HG03460 (cell line): ENCODE results near the gene FOXA1.

Experiments used
- ATAC-seq: cut with Tn5 transposase; IDR thresholded peaks from one replicate; pipeline ENCODE4 v1.9.1; 2021; ENCODE audit not compliant: unreplicated experiment

The FOXA1 gene

GRCh38 chr14:37590428-37591139 is 4.5 kb downstream of the FOXA1 start:
- ATAC-seq = no peak

- no peak for ATAC-seq
Measured at GRCh38 chr14:37589715-37590427, 5.2 kb downstream of the FOXA1 start.

GRCh38 chr14:37588956-37589714 is 5.9 kb downstream of the FOXA1 start:
- ATAC-seq = no peak

GRCh38 chr14:37588667-37588955 is 6.4 kb downstream of the FOXA1 start:
- ATAC-seq = no peak

- no peak for ATAC-seq
Measured at GRCh38 chr14:37587881-37588666, 7.0 kb downstream of the FOXA1 start.

- ATAC-seq = no peak
Measured at GRCh38 chr14:37587131-37587803, 7.8 kb downstream of the FOXA1 start.

- ATAC-seq = no peak
Measured at GRCh38 chr14:37586797-37587130, 8.3 kb downstream of the FOXA1 start.

GRCh38 chr14:37585971-37586796 is 8.9 kb downstream of the FOXA1 start:
- no peak for ATAC-seq

- ATAC-seq = no peak
Measured at GRCh38 chr14:37585101-37585511, 9.9 kb downstream of the FOXA1 start.

GRCh38 chr14:37584211-37585100 is 10.6 kb downstream of the FOXA1 start:
- no peak for ATAC-seq

- no peak for ATAC-seq
Measured at GRCh38 chr14:37583358-37584210, 11.5 kb downstream of the FOXA1 start.

GRCh38 chr14:37580146-37580545 is 14.9 kb downstream of the FOXA1 start:
- no peak for ATAC-seq

- ATAC-seq = no peak
Measured at GRCh38 chr14:37579274-37579673, 15.8 kb downstream of the FOXA1 start.

- ATAC-seq = no peak
Measured at GRCh38 chr14:37573356-37573755, 21.7 kb downstream of the FOXA1 start.

GRCh38 chr14:37571391-37571790 is 23.7 kb downstream of the FOXA1 start:
- ATAC-seq = no peak

GRCh38 chr14:37569729-37570128 is 25.3 kb downstream of the FOXA1 start:
- no peak for ATAC-seq

- ATAC-seq = no peak
Measured at GRCh38 chr14:37566811-37567371, 28.2 kb downstream of the FOXA1 start.

- no peak for ATAC-seq
Measured at GRCh38 chr14:37565550-37565949, 29.5 kb downstream of the FOXA1 start.
